HG03135 (cell line): ENCODE data around the gene RETSAT.
A peak's percentile ranks its signal among the peaks of the same experiment; 100 is the strongest.
"Not testable (repeated sequence)": the region's sequence is repeated elsewhere in the genome, so short reads cannot be mapped to it uniquely, and the experiment has no call there.

Source experiments
- ATAC-seq: cut with Tn5 transposase; IDR thresholded peaks from one replicate; pipeline ENCODE4 v1.9.1; 2021; ENCODE audit warnings: mild to moderate bottlenecking, moderate library complexity; ENCODE audit not compliant: unreplicated experiment

Gene RETSAT

DNA sequence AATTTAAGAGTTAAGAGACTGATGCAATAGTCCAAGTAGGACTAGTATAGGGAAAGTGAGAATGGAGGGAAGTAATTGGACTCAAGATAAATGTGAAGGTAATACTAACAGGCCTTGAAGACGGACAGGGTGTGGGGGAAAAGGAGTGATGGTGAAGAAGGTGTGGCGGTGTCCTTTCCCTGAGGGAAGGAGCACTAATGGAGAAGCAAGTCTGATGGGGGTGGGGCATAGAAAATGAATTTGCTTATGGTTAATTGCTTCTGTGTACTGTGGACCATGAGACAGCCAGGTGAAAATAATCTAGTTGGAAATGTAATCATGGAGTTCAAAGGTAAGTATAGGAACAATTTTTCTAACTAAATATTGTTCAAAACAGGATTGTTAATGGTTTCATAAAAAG lies 19.4 kb downstream of the RETSAT start:
- ATAC-seq, result no peak

DNA sequence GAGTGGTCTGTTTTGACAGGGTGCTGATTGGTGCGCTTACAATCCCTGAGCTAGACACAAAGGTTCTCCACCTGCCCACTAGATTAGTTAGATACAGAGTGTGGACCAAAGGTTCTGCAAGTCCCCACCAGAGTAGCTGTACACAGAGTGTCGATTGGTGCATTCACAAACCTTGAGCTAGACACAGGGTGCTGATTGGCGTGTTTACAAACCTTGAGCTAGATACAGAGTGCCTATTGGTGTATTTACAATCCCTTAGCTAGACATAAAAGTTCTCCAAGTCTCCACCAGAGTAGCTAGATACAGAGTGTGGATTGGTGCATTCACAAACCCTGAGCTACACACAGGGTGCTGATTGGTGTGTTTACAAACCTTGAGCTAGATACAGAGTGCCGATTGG lies 20.5 kb downstream of the RETSAT start:
- not testable (repeated sequence) for ATAC-seq

GRCh38 chr2:85330839-85331636 lies 23.3 kb downstream of the RETSAT start:
- no peak for ATAC-seq

- ATAC-seq, result not testable (repeated sequence)
Observed at GRCh38 chr2:85329701-85330100, 24.6 kb downstream of the RETSAT start.

- no peak for ATAC-seq
Observed at GRCh38 chr2:85329181-85329651, 25.1 kb downstream of the RETSAT start.

DNA sequence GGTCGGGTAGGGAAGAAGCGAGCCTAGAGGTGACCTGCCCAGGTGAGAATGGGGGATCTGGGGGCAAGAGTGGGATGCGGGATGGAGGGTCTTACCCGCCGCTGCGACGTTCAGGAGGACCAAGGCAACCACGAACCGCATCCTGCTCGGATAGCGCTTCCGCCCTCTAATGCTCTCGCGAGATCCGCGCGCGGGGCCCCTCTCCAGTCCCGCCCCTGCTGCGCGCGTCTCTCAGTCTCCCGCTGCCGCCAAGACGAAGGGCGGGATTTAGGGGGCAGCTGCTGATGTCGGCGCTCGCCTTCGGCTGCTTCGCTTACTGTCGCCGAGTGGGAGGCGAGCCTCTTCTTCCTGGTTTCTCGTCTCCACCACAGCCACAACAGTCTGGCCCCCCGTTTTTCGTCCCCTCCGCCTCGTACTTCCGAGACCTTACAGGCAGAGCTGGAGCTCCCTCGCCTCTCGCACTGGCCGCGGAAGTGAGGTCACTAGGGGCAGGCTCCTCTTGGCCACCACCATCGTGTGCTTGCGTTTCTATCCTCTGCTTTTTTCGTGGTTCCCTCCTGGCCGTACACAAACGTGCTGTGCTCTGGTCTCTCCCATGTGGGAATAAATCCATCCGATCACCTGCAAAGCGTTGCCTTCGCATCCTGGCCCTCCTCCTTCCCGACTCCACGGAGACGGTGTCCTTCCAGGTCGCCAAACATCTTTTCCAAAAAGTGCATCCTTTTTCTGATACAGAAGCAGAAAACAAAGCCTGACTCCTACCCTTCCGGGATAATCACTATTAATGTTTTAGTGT lies 26.3 kb downstream of the RETSAT start, which contains the start of gene TGOLN2:
Gene TGOLN2 (minus strand): TSS at position 168 of the 796 bp plus-strand sequence. CDS start 27 bp downstream, at position 141.
- peak; percentile 88 for ATAC-seq

GRCh38 chr2:85327160-85327821 lies 27.0 kb downstream of the RETSAT start:
- ATAC-seq, result peak; percentile 26

- peak; percentile 30 for ATAC-seq
Observed at GRCh38 chr2:85326406-85327159, 27.7 kb downstream of the RETSAT start.

GRCh38 chr2:85325466-85325811 lies 28.9 kb downstream of the RETSAT start:
- no peak for ATAC-seq

DNA sequence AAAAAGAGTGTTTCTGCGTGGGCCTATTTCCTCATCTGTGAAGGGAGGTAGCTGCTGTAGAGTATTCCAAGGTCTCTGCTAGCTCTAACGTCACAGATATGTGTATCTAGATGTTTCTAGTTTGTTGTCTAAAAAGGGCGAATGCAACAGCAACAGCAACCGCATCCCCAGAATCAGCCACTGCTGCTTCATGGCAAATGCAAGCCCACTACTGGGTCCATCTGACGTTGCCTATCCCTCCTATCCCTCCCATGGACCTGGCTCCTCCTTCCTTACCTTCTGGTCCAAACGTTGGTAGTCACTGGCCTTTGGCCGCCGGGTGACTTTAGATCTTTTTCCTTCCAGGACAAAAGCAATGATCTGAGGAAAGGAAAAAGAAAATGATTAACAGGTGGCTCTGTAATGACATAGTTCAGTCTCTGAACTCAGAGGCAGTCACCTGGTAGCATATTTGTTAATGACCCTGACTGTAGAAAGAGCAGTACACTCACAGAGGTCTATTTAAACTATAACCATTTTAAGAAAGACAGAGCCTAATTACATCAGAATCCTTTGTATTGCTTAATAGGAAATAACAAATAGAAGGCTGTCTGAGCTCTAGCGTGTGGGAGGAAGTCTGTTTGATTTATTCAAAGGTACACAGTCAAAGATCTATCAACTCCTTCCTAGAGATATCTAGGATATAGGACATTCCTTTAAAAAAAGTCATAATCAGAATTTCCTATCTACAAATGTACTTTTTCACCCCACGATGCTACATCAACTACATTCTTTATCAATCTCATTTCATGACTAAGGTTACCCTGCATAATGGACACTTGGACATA lies 29.5 kb downstream of the RETSAT start:
- no peak for ATAC-seq

GRCh38 chr2:85323988-85324367 lies 30.4 kb downstream of the RETSAT start:
- ATAC-seq, result not testable (repeated sequence)

DNA sequence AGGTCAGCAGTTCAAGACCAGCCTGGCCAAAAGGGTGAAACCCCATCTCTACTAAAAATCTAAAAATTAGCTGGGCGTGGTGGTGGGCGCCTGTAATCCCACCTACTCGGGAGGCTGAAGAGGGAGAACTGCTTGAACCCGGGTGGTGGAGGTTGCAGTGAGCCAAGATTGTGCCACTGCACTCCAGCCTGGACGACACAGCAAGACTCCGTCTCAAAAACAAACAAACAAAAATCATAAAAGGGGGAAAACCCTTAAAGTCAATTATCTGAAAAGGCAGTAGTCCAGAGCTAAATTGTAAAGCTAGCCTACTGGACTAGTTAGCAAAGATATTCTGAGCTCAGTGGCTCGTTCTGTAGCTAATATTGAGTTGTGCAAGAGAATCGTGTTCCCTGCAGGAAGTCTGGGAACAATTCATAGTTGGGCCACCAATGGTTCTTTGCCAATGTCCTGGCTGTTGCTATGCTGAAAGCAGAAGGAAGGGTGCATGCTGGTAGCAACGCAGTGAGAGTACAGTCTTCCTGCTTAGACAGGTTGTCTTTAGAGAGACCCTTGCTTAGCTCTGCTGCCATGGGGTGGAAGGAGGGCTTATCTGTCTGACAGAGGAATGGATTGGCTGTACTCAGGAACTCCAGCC lies 30.9 kb downstream of the RETSAT start:
- no peak for ATAC-seq

GRCh38 chr2:85319796-85320195 lies 34.5 kb downstream of the RETSAT start:
- ATAC-seq, result no peak

DNA sequence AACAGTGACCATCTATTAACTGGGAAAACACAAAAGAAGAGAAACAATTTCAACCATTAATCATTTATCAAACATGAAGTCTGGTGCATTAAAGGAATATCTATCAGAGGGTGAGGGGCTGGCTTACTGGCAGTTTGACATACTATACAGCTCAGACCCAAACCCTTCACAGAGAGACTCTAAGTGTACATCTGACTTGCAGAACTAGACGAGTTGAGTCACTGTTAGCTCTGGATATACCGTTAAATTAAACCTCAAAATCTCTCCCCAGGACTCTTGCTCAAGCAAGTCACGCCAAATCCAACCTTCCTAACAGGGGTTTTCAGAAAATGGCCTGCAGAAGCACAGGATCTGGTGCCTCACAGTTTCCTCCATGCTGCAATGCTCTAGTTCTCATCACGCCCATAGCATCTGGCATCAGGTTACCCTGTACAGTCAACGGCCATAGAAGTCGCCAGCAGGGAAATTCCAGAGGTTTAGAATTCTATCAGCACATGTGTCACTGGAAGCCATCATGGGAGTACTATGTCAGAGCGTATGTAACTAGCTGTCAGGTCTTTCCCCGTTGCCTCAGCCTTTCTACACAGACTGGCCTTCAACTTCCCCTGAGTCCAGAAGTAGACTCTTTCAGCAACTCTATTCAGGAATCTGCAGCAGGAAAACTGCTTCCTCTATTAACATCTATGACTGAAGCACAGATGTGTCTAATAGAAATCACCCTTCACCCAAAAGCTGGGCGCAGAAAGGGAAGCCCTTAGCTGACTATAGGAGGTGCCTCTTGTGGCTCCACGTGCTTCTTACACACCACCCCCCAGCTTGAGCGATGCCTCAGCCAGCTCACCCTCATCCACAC lies 35.9 kb downstream of the RETSAT start:
- ATAC-seq, result no peak

DNA sequence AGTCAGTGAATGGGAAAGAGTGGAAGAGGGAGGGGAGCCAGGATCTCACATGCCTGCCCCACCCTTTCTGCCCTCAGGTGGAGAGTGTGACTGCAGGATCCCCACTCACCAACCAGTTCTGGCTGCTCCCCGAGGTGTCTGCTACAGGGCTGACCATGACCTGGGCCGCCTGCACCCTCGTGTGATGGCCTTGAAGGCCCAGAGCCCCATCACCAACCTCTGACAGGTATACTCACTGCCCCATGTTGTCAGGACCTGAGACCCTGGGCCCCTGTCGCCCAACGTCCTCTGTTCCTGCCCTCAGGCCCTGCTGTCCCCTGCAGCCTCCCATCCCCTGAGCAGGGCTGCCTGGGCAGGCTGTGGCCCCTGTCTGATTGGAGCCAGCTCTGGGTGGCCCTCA lies 38.4 kb downstream of the RETSAT start:
- not testable (repeated sequence) for ATAC-seq

GRCh38 chr2:85314884-85315242 lies 39.5 kb downstream of the RETSAT start:
- no peak for ATAC-seq

DNA sequence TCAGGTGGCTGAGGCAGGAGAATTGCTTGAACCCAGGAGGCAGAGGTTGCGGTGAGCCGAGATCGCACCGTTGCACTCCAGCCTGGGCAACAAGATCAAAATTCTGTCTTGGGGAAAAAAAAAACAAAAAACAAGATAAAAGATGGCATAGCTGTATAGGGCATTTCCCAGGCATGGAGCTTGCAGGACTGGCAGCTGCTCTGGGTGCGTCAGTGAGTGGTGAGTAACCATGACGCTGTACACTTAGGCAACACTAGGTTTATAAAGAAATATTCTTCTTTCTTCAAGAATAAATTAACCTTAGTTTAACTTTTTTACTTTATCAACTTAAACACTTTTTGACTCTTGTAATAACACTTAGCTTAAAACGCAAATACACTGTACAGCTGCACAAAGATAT lies 41.9 kb downstream of the RETSAT start:
- no peak for ATAC-seq

DNA sequence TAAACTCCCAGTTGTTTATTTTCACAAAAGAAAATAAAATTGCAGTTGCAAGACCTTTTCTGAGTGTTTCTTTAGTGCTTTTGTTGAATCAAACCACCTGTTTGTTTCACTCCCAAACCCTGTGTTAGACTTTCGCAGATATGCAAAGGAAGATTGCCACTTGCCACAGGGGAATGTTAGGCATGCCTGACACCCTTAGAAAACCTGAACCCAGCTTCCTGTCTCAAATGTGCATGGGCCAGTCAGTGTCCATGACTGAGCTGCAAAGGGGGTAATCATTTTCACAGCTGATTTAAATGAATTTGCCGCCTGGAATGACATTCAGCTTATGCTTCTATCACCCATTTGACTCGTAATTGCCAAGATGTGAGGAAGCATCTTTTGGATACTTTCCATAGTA lies 44.0 kb downstream of the RETSAT start:
- no peak for ATAC-seq
